GM21367 (cell line): ENCODE measurements around the gene C6orf141.

Experiments
- ATAC-seq: cut with Tn5 transposase; IDR thresholded peaks from one replicate; pipeline ENCODE4 v1.9.1; 2021; ENCODE audit not compliant: unreplicated experiment

The C6orf141 gene

GRCh38 chr6:49539102-49539501 lies 11.4 kb upstream of the C6orf141 start:
- no peak for ATAC-seq

- no peak for ATAC-seq
Measured at GRCh38 chr6:49540614-49541013, 9.9 kb upstream of the C6orf141 start.

GRCh38 chr6:49541210-49541724 lies 9.2 kb upstream of the C6orf141 start:
- no peak for ATAC-seq

GRCh38 chr6:49541936-49542335 lies 8.5 kb upstream of the C6orf141 start:
- no peak for ATAC-seq

GRCh38 chr6:49543087-49543858 lies 7.2 kb upstream of the C6orf141 start:
- ATAC-seq = no peak

GRCh38 chr6:49546331-49546730 lies 4.1 kb upstream of the C6orf141 start:
- no peak for ATAC-seq

- ATAC-seq = no peak
Measured at GRCh38 chr6:49548613-49549304, 1.7 kb upstream of the C6orf141 start.

- no peak for ATAC-seq
Measured at GRCh38 chr6:49549691-49550491, 577 bp upstream of the C6orf141 start.

- peak; percentile 52 for ATAC-seq
Measured at GRCh38 chr6:49551078-49551865, 804 bp downstream of the C6orf141 start.

- peak; percentile 47 for ATAC-seq
Measured at GRCh38 chr6:49551866-49552129, 1.3 kb downstream of the C6orf141 start.

- no peak for ATAC-seq
Measured at GRCh38 chr6:49552596-49552995, 2.1 kb downstream of the C6orf141 start.

GRCh38 chr6:49553384-49553783 lies 2.9 kb downstream of the C6orf141 start:
- ATAC-seq = no peak

GRCh38 chr6:49555951-49556350 lies 5.5 kb downstream of the C6orf141 start:
- ATAC-seq = no peak

- no peak for ATAC-seq
Measured at GRCh38 chr6:49556429-49556837, 6.0 kb downstream of the C6orf141 start.

- no peak for ATAC-seq
Measured at GRCh38 chr6:49557177-49557576, 6.7 kb downstream of the C6orf141 start.

GRCh38 chr6:49558238-49558637 lies 7.8 kb downstream of the C6orf141 start:
- ATAC-seq = no peak

- no peak for ATAC-seq
Measured at GRCh38 chr6:49563006-49563886, 12.8 kb downstream of the C6orf141 start.

- no peak for ATAC-seq
Measured at GRCh38 chr6:49564552-49564951, 14.1 kb downstream of the C6orf141 start.

GRCh38 chr6:49565261-49565660 lies 14.8 kb downstream of the C6orf141 start:
- ATAC-seq = no peak

- ATAC-seq = no peak
Measured at GRCh38 chr6:49565855-49566254, 15.4 kb downstream of the C6orf141 start.
